Dermis blood vessel endothelial cell (primary cell): ENCODE measurements around the gene SPATA13. TPM values are rescaled to one million over a fixed set of nuclear protein-coding genes. Genes with fewer than 3 reads are reported as not detected.
A peak's percentile ranks its signal among the peaks of the same experiment; 100 is the strongest.
"Not testable (repeated sequence)": the region's sequence is repeated elsewhere in the genome, so short reads cannot be mapped to it uniquely, and the experiment has no call there.

Experiments
- DNase-seq: peaks from one replicate; pipeline ENCODE4 v3.0.0; 2010
- total RNA-seq: library from RNA; depleted of rRNA; stranded (reverse); fragments of >200 nt; gene quantifications from 2 replicates; pipeline ENCODE4 v1.2.3, GENCODE V29; 2014

The SPATA13 gene
- total RNA-seq, 1 donor from 2014 or later, result 2.4 TPM

- no peak for DNase-seq
Measured at GRCh38 chr13:24284889-24285565, 124.5 kb downstream of the SPATA13 start.

GRCh38 chr13:24286624-24287023 lies 126.1 kb downstream of the SPATA13 start:
- DNase-seq, result no peak

- no peak for DNase-seq
Measured at GRCh38 chr13:24287748-24288287, 127.3 kb downstream of the SPATA13 start.

DNA sequence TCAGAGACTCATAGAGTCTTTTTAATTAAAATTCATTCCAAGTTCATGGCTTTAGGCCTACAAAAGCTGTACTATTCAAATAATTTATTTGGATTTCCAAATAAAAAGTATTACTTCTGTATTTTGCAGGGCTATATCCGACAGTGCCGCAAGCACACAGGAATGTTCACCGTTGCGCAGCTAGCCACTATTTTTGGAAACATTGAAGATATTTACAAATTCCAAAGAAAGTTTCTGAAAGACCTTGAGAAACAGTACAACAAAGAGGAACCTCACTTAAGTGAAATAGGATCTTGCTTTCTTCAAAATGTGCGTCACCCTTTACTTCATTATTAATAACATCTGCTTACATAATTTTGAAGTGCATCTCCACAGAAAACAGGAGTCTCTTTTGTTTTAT lies 128.3 kb downstream of the SPATA13 start:
- DNase-seq, result no peak

DNA sequence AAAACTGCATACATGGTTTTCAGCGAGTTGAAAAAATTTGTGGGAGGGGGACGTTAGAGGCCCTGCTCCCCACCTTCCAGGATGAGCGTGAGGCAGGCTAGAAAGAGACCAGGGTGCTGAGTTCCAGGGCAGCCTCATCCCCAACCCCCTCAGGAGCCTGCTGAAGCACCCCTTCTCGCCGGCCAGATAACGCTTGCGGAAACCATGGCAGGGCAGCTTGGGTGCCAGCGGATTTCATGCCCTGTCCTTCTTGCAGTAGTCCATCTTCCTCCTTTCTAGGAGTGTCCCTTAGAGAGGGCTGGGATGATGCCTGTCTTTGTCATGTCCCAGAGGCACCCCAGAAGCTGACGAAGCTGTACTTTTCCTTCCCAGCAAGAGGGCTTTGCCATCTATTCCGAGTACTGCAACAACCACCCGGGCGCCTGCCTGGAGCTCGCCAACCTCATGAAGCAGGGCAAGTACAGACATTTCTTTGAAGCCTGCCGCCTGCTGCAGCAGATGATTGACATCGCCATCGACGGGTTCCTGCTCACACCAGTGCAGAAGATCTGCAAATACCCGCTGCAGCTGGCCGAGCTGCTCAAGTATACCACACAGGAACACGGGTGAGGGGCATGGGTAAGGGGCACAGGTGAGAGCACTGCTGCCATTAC lies 129.9 kb downstream of the SPATA13 start:
- DNase-seq, result no peak

DNA sequence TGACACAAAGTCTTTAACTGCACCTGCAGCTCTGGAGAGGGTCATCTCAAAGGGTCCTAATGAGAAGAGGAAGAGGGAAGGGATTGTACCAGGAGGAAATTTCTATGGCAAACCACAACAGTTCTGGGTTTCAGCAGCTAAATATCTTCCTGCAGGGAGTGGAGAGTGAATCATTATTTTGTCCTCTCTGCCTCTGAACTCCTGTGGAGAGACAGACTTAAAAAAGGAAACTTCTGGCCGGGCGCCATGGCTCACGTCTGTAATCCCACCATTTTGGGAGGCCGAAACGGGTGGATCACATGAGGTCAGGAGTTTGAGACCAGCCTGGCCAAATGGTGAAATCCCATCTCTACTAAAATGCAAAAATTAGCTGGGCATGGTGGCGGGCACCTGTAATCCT lies 132.0 kb downstream of the SPATA13 start:
- DNase-seq, result no peak

DNA sequence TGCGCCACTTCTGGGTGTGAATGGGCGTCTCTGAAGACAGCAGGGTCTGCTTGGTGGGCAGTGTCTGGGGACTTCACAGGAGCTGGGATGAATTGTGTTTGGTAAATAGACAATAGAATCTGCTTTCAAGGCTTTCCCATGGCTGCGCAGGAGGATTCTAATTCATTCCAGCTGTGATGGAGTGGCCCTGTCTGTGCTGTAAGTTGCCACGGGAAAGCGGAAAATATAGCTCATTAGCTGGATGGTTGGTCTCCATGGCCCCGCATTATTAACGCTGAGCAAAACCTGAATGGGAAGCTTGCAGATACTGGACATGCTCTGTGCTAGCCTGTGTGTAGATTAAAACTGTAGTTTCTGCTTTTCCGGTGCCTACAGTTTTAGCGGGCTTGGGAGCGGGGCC lies 133.2 kb downstream of the SPATA13 start:
- DNase-seq, result no peak

- DNase-seq, result no peak
Measured at GRCh38 chr13:24299488-24300114, 139.1 kb downstream of the SPATA13 start.

- no peak for DNase-seq
Measured at GRCh38 chr13:24301434-24301833, 140.9 kb downstream of the SPATA13 start.

- DNase-seq, result no peak
Measured at GRCh38 chr13:24301911-24302310, 141.4 kb downstream of the SPATA13 start.

GRCh38 chr13:24304620-24305019 lies 144.1 kb downstream of the SPATA13 start:
- DNase-seq, result no peak

GRCh38 chr13:24306632-24307031 lies 146.1 kb downstream of the SPATA13 start:
- DNase-seq, result no peak

GRCh38 chr13:24307211-24308067 lies 146.9 kb downstream of the SPATA13 start:
- DNase-seq, result peak; percentile 27

- DNase-seq, result no peak
Measured at GRCh38 chr13:24308068-24308445, 147.5 kb downstream of the SPATA13 start.

GRCh38 chr13:24308488-24309020 lies 148.0 kb downstream of the SPATA13 start:
- DNase-seq, result no peak

GRCh38 chr13:24309300-24309699 lies 148.8 kb downstream of the SPATA13 start, which contains the start of gene C1QTNF9:
Gene C1QTNF9 (plus strand): TSS chr13:24309580. CDS start chr13:24316004, 6,424 bp downstream.
- DNase-seq, result peak; percentile 15

GRCh38 chr13:24313439-24313838 lies 152.9 kb downstream of the SPATA13 start:
- DNase-seq, result peak; percentile 37

DNA sequence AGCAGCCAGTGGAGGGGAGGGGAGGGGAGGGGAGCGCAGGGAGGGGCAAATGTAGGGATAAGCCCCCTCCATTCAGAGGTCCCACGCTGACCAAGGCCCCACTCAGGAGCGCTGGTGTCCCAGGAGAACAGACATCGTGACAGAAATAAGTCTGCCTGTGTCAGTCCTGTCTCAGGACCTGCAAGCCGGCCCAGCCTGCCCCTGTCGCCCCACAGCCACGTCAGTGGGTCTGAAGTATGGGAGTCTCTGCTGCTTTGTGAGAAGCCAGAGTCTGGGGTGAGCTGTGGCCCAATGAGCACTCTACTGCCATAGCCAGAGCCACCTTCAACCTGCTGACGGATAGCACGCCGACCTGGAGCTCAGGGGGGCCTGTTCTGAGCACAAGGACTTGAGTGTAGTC lies 157.3 kb downstream of the SPATA13 start:
- not testable (repeated sequence) for DNase-seq

DNA sequence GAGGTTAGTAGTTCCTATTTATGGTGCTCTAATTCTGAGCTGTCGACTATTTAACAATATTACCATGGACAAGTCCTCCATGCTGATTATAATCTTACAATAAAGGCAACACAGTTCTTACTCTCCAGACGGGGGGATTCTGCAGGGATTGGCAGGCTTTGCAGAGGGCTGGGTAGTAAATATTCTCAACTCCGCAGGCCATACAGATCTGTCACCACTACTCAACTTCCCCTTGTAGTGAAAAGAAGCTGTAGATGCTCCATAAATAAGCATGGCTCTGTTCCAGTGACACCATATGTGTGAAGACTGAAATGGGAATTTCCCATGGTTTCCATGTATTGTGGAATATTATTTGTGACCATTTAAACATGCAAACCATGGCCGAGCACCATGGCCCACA lies 158.4 kb downstream of the SPATA13 start:
- DNase-seq, result not testable (repeated sequence)

DNA sequence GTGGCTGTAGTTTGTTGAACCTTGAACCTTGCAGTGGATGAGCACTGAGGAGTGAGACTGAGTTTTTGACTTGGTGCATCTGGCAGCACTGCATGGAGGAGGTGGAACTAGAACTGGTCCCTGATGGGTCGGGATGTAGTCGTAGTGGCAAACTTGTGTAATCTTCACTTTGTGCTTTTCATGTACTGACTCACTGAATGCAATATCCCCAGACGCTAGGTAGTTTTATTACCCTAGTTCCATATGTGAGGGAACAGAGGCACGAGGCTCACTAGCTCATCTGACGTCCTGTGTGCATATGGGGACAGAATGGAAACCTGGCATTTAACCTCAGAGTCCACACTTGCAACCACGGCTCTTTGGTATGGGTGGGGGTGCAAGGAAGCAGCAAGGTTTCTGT lies 159.1 kb downstream of the SPATA13 start:
- DNase-seq, result not testable (repeated sequence)

- not testable (repeated sequence) for DNase-seq
Measured at GRCh38 chr13:24321416-24321815, 160.9 kb downstream of the SPATA13 start.

DNA sequence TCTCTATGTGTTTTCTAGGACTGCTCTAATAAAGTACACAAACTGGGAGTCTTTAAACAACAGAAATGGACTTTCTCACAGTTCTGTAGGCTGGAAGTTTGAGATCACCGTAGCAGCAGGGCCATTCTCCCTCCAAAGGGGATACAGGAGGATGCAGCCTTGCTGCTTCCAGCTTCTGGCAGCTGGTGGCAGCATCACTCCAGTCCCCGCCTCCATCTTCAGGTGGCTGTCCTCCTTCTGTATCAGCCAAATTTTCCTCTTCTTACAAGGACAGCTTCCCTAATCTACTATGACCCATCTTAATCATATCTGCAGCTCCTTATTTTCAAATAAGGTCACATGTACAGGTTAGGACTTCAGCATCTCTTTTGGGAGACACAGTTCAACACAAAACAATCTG lies 161.9 kb downstream of the SPATA13 start:
- DNase-seq, result not testable (repeated sequence)
